GM19099 (cell line): Measurements from ENCODE around the gene BSG.

Source experiments
- POLR2A ChIP-seq: IDR thresholded peaks from 3 replicates; pipeline ENCODE4 v1.6.1; 2011; ENCODE audit warnings: low read depth; ENCODE audit not compliant: insufficient read length; ENCODE audit errors: extremely low read depth

BSG gene

GRCh38 chr19:536031-536880 is 36.1 kb upstream of the BSG start:
- TF ChIP-seq POLR2A = no peak

GRCh38 chr19:536881-537404 is 35.5 kb upstream of the BSG start:
- TF ChIP-seq POLR2A = no peak

- no peak for TF ChIP-seq POLR2A
These were observed 33.6 kb upstream of the BSG start for GRCh38 chr19:538641-539428.

- no peak for TF ChIP-seq POLR2A
These were observed 32.9 kb upstream of the BSG start for GRCh38 chr19:539429-540030.

- TF ChIP-seq POLR2A = no peak
These were observed 31.3 kb upstream of the BSG start for GRCh38 chr19:540867-541637.

GRCh38 chr19:541699-542098 is 30.7 kb upstream of the BSG start:
- no peak for TF ChIP-seq POLR2A

- TF ChIP-seq POLR2A = no peak
These were observed 30.1 kb upstream of the BSG start for GRCh38 chr19:542173-542866.

GRCh38 chr19:543910-544608 is 28.3 kb upstream of the BSG start, which contains the start of gene GZMM:
TSS of gene GZMM (plus strand) at chr19:544053. CDS start at chr19:544072, 19 bp downstream.
- no peak for TF ChIP-seq POLR2A

- no peak for TF ChIP-seq POLR2A
These were observed 25.3 kb upstream of the BSG start for GRCh38 chr19:547117-547516.

- no peak for TF ChIP-seq POLR2A
These were observed 24.3 kb upstream of the BSG start for GRCh38 chr19:547836-548720.

- TF ChIP-seq POLR2A = no peak
These were observed 23.2 kb upstream of the BSG start for GRCh38 chr19:548886-549830.
